Measurements from ENCODE around the gene MRPL40.

Gene MRPL40

DNA sequence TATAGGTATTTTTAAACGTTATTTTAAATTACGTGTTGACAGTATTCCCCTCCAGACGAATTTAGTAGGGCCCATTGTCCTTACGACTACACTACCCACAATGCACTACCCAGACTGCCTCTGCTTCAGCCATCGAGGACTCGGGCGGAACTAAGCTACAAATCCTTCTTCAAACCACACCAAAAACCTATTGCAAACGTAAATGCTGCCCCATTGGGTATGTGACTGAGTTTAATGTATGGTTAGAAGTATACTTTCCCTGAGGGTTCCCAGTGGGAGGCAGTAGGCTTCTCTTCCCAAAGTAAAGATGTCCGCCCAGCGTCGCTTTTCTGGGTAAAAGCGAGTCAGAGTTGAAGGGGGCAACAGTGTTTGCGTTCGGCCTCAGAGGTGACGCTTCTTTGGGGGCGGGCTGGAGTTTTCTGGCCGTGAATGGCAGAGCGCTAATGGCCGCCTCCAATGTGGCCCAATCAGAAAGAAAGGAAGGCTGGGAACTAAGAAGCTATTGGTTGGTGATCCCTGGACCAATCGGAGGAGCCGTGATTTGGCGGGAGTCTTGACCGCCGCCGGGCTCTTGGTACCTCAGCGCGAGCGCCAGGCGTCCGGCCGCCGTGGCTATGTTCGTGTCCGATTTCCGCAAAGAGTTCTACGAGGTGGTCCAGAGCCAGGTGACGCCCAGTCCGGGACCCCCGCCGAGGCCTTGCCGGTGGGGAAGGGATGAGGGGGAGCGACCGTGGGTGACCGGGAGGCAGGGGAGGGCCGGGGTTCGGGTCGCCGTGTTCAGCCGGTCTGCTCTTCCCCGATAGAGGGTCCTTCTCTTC lies 47.2 kb downstream of the MRPL40 start, which contains the start of gene CDC45:
TSS of gene CDC45 (plus strand) at position 566 of the 818 bp plus-strand sequence. CDS start at position 615, 49 bp downstream.
- peak within 1 kb of the TSS; percentile 96 for H3K27ac ChIP-seq (ENCODE audit: insufficient read depth, low read length, poor library complexity, severe bottlenecking)
- peak within 1 kb of the TSS; percentile 81 for H3K4me3 ChIP-seq (ENCODE audit: insufficient read depth, low read depth, low read length, poor library complexity, severe bottlenecking)
- H3K36me3 ChIP-seq (ENCODE audit: control insufficient read depth, insufficient read depth, low read length), result peaks cover 10% of the 10 kb centered on the region
- H3K27me3 ChIP-seq (replicated peaks; ENCODE audit: control insufficient read depth, insufficient read depth, low read length, poor library complexity, severe bottlenecking), result no peaks in the 10 kb centered on the region
- DNase-seq, result peak; percentile 85 to 92 (median 92)
- peaks cover 9% of the 10 kb centered on the region for H3K4me1 ChIP-seq (ENCODE audit: control insufficient read depth, insufficient read depth, low read length, poor library complexity, severe bottlenecking)
- no peaks in the 10 kb centered on the region for H3K9me3 ChIP-seq (ENCODE audit: control insufficient read depth, low read length)

DNA sequence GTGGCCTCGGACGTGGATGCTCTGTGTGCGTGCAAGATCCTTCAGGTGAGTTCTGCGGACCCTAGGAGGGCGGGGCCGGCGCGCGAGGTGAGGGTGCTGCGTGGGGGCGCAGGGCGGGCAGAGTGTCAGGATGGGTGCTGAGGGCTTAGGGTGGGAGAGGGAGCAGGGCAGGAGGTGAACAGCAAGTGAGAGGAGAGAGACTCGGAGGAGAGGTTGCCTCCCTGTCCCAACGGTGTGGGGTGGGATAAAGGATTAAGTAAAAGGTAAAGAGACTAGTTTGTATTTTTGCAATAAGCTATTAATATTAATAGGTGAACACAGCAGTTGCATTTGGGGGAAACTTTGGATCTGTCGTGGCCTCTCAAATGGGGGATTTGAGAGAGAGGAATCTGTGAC lies 47.8 kb downstream of the MRPL40 start:
- no peaks in the 10 kb centered on the region for H3K27me3 ChIP-seq (replicated peaks; ENCODE audit: control insufficient read depth, insufficient read depth, low read length, poor library complexity, severe bottlenecking)
- DNase-seq, result no peak
- H3K36me3 ChIP-seq (ENCODE audit: control insufficient read depth, insufficient read depth, low read length), result peaks cover 6% of the 10 kb centered on the region
- H3K27ac ChIP-seq (ENCODE audit: insufficient read depth, low read length, poor library complexity, severe bottlenecking), result no peak overlapping the region
- H3K9me3 ChIP-seq (ENCODE audit: control insufficient read depth, low read length), result no peaks in the 10 kb centered on the region
- H3K4me3 ChIP-seq (ENCODE audit: insufficient read depth, low read depth, low read length, poor library complexity, severe bottlenecking), result peak overlapping the region; percentile 81
- H3K4me1 ChIP-seq (ENCODE audit: control insufficient read depth, insufficient read depth, low read length, poor library complexity, severe bottlenecking), result peaks cover 9% of the 10 kb centered on the region

DNA sequence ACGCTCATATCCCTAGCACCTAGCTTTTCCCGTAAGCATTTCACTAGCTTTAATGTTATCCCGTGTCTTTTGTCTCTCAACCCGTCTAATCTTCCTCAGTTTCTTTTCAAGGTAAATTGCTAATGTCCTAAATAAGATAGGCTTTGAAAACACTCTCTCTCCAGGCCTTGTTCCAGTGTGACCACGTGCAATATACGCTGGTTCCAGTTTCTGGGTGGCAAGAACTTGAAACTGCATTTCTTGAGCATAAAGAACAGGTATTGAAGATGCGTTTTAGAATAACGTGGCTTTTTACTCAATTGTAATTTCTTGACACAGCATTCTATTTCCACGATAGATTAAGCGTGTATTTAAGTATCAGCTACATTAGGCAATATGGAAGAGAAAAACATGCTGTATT lies 48.4 kb downstream of the MRPL40 start:
- H3K27me3 ChIP-seq (replicated peaks; ENCODE audit: control insufficient read depth, insufficient read depth, low read length, poor library complexity, severe bottlenecking), result no peaks in the 10 kb centered on the region
- no peak overlapping the region for H3K27ac ChIP-seq (ENCODE audit: insufficient read depth, low read length, poor library complexity, severe bottlenecking)
- no peak overlapping the region for H3K4me3 ChIP-seq (ENCODE audit: insufficient read depth, low read depth, low read length, poor library complexity, severe bottlenecking)
- peaks cover 9% of the 10 kb centered on the region for H3K4me1 ChIP-seq (ENCODE audit: control insufficient read depth, insufficient read depth, low read length, poor library complexity, severe bottlenecking)
- no peak for DNase-seq
- H3K36me3 ChIP-seq (ENCODE audit: control insufficient read depth, insufficient read depth, low read length), result no peaks in the 10 kb centered on the region
- H3K9me3 ChIP-seq (ENCODE audit: control insufficient read depth, low read length), result no peaks in the 10 kb centered on the region

DNA sequence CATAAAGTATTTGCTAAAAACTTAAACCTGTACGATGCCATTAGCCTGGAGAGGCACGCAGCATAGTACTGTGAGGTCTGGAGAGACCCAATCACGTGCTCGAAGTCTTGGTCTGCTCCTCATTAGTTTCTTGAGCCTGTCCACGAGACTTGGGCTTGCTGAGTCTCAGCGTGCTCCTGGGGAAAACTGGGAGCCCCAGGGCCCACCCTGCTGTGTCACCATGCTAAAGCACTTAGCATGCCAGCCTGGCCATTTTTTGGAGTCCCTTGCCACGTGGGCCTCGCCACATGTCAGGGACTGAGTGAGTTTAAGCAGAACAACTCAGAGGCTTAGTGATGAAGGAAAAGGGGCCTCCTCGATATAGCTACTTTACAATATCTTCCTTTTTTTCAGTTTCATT lies 50.0 kb downstream of the MRPL40 start:
- no peaks in the 10 kb centered on the region for H3K27me3 ChIP-seq (replicated peaks; ENCODE audit: control insufficient read depth, insufficient read depth, low read length, poor library complexity, severe bottlenecking)
- DNase-seq, result no peak
- H3K4me1 ChIP-seq (ENCODE audit: control insufficient read depth, insufficient read depth, low read length, poor library complexity, severe bottlenecking), result peaks cover 9% of the 10 kb centered on the region
- no peak overlapping the region for H3K27ac ChIP-seq (ENCODE audit: insufficient read depth, low read length, poor library complexity, severe bottlenecking)
- no peak overlapping the region for H3K4me3 ChIP-seq (ENCODE audit: insufficient read depth, low read depth, low read length, poor library complexity, severe bottlenecking)
- no peaks in the 10 kb centered on the region for H3K36me3 ChIP-seq (ENCODE audit: control insufficient read depth, insufficient read depth, low read length)
- no peaks in the 10 kb centered on the region for H3K9me3 ChIP-seq (ENCODE audit: control insufficient read depth, low read length)

DNA sequence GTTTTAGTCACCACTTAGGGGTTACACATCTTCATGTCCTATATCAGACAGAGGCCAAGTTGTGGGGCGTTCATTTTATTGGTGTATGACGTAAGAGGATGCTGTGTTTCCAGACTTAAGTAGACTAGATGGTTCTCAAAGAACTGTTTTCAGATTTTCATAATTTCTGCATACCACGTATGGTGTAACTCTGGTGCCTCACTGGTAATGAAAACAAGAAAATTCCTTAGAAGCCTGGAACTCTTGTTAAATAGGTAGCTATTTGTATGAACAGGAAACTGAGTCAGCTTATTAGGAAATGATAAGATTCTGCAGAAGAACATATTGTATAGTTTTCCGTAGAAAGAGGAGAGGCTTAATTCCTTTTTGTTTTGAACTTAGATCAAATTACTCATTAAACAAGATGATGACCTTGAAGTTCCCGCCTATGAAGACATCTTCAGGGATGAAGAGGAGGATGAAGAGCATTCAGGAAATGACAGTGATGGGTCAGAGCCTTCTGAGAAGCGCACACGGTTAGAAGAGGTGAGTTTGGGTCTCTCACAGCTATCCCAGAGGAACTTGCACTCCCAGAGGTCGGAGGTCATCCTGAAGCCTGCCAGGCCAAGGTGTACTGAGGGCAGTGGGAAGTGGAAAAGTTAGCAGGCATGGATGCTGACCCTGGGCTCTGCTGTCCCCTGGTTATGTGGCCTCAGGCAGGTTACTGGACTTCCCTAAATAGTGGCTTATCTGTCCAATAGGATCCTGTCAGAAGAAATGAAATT lies 51.3 kb downstream of the MRPL40 start:
- H3K4me3 ChIP-seq (ENCODE audit: insufficient read depth, low read depth, low read length, poor library complexity, severe bottlenecking), result no peak overlapping the region

More for the DNA sequence above, 51.3 kb downstream of the MRPL40 start:
- H3K4me1 ChIP-seq (ENCODE audit: control insufficient read depth, insufficient read depth, low read length, poor library complexity, severe bottlenecking), result peaks cover 5% of the 10 kb centered on the region
- H3K27ac ChIP-seq (ENCODE audit: insufficient read depth, low read length, poor library complexity, severe bottlenecking), result no peak overlapping the region
- no peaks in the 10 kb centered on the region for H3K36me3 ChIP-seq (ENCODE audit: control insufficient read depth, insufficient read depth, low read length)
- DNase-seq, result no peak
- no peaks in the 10 kb centered on the region for H3K9me3 ChIP-seq (ENCODE audit: control insufficient read depth, low read length)
- H3K27me3 ChIP-seq (replicated peaks; ENCODE audit: control insufficient read depth, insufficient read depth, low read length, poor library complexity, severe bottlenecking), result no peaks in the 10 kb centered on the region
